CD14-positive monocyte (primary cell): ENCODE data around the gene ZDHHC14. TPM values are rescaled to one million over a fixed set of nuclear protein-coding genes. Genes with fewer than 3 reads are reported as not detected.

ENCODE experiments used
- DNase-seq, 3 donors: peaks; one replicate each; pipeline ENCODE4 v3.0.0-alpha.2; 2011 to 2022
- H2AFZ ChIP-seq: 2 replicates; pipeline ENCODE4 v1.6.0; 2012; ENCODE audit warnings: mild to moderate bottlenecking, low read depth, low read length, inconsistent platforms; ENCODE audit not compliant: insufficient read depth, poor library complexity, severe bottlenecking
- H3K27ac ChIP-seq, 2 donors: 1 replicate in 1 of 2; 2 replicates in 1 of 2; pipeline ENCODE4 v1.5.1; 2012 to 2013; ENCODE audit warnings: low read length in 2 of 2, control low read depth in 1 of 2, inconsistent platforms in 1 of 2, low read depth in 1 of 2, mild to moderate bottlenecking in 1 of 2
- H3K27me3 ChIP-seq, 2 donors: one replicate each; pipeline versions ENCODE4 v1.6.0 to v1.6.1; 2011 to 2013; ENCODE audit warnings: low read length in 2 of 2; ENCODE audit not compliant: control insufficient read depth in 2 of 2, insufficient read depth in 2 of 2
- H3K36me3 ChIP-seq, 2 donors: replicated peaks in 1 of 2; 1 replicate in 1 of 2; 2 replicates in 1 of 2; pipeline versions ENCODE4 v1.5.1 to v1.6.1; 2012 to 2013; ENCODE audit warnings: low read length in 2 of 2, control low read depth in 1 of 2, inconsistent platforms in 1 of 2, mild to moderate bottlenecking in 1 of 2; ENCODE audit not compliant: insufficient read depth in 2 of 2, control insufficient read depth in 1 of 2
- H3K4me1 ChIP-seq, 2 donors: 1 replicate in 1 of 2; 2 replicates in 1 of 2; pipeline versions ENCODE4 v1.5.1 to v1.6.1; 2012 to 2013; ENCODE audit warnings: low read length in 2 of 2, control low read depth in 1 of 2, inconsistent platforms in 1 of 2, mild to moderate bottlenecking in 1 of 2, moderate library complexity in 1 of 2; ENCODE audit not compliant: insufficient read depth in 2 of 2, control insufficient read depth in 1 of 2
- H3K4me2 ChIP-seq: replicated peaks from 2 replicates; pipeline ENCODE3; 2012; ENCODE audit warnings: low read length, moderate library complexity, mild to moderate bottlenecking; ENCODE audit not compliant: poor library complexity, severe bottlenecking; ENCODE audit errors: extremely low read depth
- H3K4me3 ChIP-seq, 3 experiments: fragments of 200-600 bp in 1 of 3; sonication (generic) in 1 of 3; replicated peaks in 1 of 3; 1 replicate in 2 of 3; 2 replicates in 1 of 3; pipeline ENCODE4 v1.5.1; 2011 to 2013; ENCODE audit warnings: low read length in 3 of 3, mild to moderate bottlenecking in 3 of 3, control low read depth in 2 of 3, low read depth in 2 of 3, inconsistent platforms in 1 of 3, moderate library complexity in 1 of 3
- H3K79me2 ChIP-seq: 2 replicates; pipeline ENCODE4 v1.6.0; 2012; ENCODE audit warnings: mild to moderate bottlenecking, control low read depth, inconsistent platforms, low read length, moderate library complexity; ENCODE audit not compliant: insufficient read depth
- H3K9ac ChIP-seq: 2 replicates; pipeline ENCODE4 v1.6.0; 2017; ENCODE audit warnings: low read length, mild to moderate bottlenecking; ENCODE audit not compliant: insufficient read depth, poor library complexity, severe bottlenecking
- H3K9me3 ChIP-seq, 2 donors: replicated peaks in 1 of 2; 1 replicate in 1 of 2; 2 replicates in 1 of 2; pipeline versions ENCODE4 v1.5.1 to v1.6.1; 2012 to 2013; ENCODE audit warnings: low read length in 2 of 2, control low read depth in 1 of 2; ENCODE audit not compliant: control insufficient read depth in 1 of 2, insufficient read depth in 1 of 2
- H4K20me1 ChIP-seq: 2 replicates; pipeline ENCODE4 v1.6.0; 2012; ENCODE audit warnings: mild to moderate bottlenecking, low read length, control low read depth, moderate library complexity; ENCODE audit not compliant: insufficient read depth
- H3K27ac Mint-ChIP-seq, 7 donors: one replicate each; pipeline ENCODE4 v1.8.0; 2020; ENCODE audit warnings: mild to moderate bottlenecking in 7 of 7, mixed read lengths in 7 of 7, moderate library complexity in 6 of 7, inconsistent platforms in 2 of 7
- H3K27me3 Mint-ChIP-seq, 3 donors: one replicate each; pipeline ENCODE4 v1.8.0; 2021 to 2022; ENCODE audit warnings: low read depth in 3 of 3, mild to moderate bottlenecking in 3 of 3, mixed read lengths in 3 of 3, moderate library complexity in 3 of 3, inconsistent platforms in 1 of 3
- H3K36me3 Mint-ChIP-seq, 2 donors: one replicate each; pipeline ENCODE4 v1.8.0; 2020; ENCODE audit warnings: mixed read lengths in 2 of 2, inconsistent platforms in 1 of 2, mild to moderate bottlenecking in 1 of 2
- H3K4me1 Mint-ChIP-seq: one replicate; pipeline ENCODE4 v1.8.0; 2020; ENCODE audit warnings: mild to moderate bottlenecking, mixed read lengths
- H3K4me3 Mint-ChIP-seq, 2 donors: one replicate each; pipeline ENCODE4 v1.8.0; 2020; ENCODE audit warnings: mild to moderate bottlenecking in 2 of 2, mixed read lengths in 2 of 2, moderate library complexity in 1 of 2
- H3K9me3 Mint-ChIP-seq, 7 donors: one replicate each; pipeline ENCODE4 v1.8.0; 2020 to 2022; ENCODE audit warnings: mixed read lengths in 7 of 7, mild to moderate bottlenecking in 6 of 7, moderate library complexity in 6 of 7, inconsistent platforms in 2 of 7
- CTCF ChIP-seq: fragments of 200-600 bp; IDR thresholded peaks from one replicate; pipeline ENCODE4 v1.8.0; 2022; ENCODE audit warnings: antibody characterized with exemption, mild to moderate bottlenecking
- WGBS: methylation state at CpG from one replicate; pipeline ENCODE4 v1.1.5; 2013; ENCODE audit warnings: missing lambda C conversion rate; ENCODE audit not compliant: insufficient coverage; 5-methylcytosine and 5-hydroxymethylcytosine counted together
- intact Hi-C, 2 donors: fragments of 100-400 bp; cut with micrococcal nuclease; formaldehyde crosslinking; loops; one replicate each; pipeline versions ENCODE4 v1.15.0 to v1.15.1; 2023
- polyA plus RNA-seq, 3 donors: library from polyadenylated mRNA; depleted of rRNA in 1 of 3; unstranded in 2 of 3; stranded (reverse) in 1 of 3; fragments of 300-500 nt in 2 of 3; fragments of >200 nt in 1 of 3; fragmentation: Illumina TruSeq in 2 of 3; gene quantifications; 1 replicate in 2 of 3; 2 replicates in 1 of 3; pipeline ENCODE4 v1.2.3, GENCODE V29; 2012 to 2021

Gene ZDHHC14
- polyA plus RNA-seq, 3 donors: 0.30 to 1.7 (median 0.93) TPM

GRCh38 chr6:157396026-157396425, 15.0 kb downstream of the ZDHHC14 start:
- Histone ChIP-seq H3K27ac (no peak overlapping the region), H3K4me3 (no peak overlapping the region), H3K27me3 (no peaks in the 10 kb centered on the region), H4K20me1 (no peaks in the 10 kb centered on the region), H3K79me2 (no peaks in the 10 kb centered on the region), H3K9ac (no peak overlapping the region), H3K36me3 (no peaks in the 10 kb centered on the region), H2AFZ (no peak overlapping the region), H3K9me3 (peaks cover 3% of the 10 kb centered on the region in 2 donors), H3K4me1 (peaks cover 15 to 16% of the 10 kb centered on the region in 2 donors), H3K4me2 (no peak overlapping the region)
- no peak for DNase-seq
- WGBS: 92% methylated on average over 2 of the region's 3 CpGs
- H3K9me3 Mint-ChIP-seq: peaks cover 0 to 4% (median 3%) of the 10 kb centered on the region in 7 donors
- peaks cover 0 to 2% (median 0%) of the 10 kb centered on the region in 3 donors for H3K27me3 Mint-ChIP-seq
- intact Hi-C loops: no loop called here
- no peak overlapping the region for H3K4me3 Mint-ChIP-seq
- peaks cover 18% of the 10 kb centered on the region for H3K4me1 Mint-ChIP-seq
- no peak for TF ChIP-seq CTCF
- no peak overlapping the region for H3K27ac Mint-ChIP-seq
- H3K36me3 Mint-ChIP-seq: peaks cover 0 to 4% of the 10 kb centered on the region in 2 donors

- no peaks in the 10 kb centered on the region for H3K27me3 ChIP-seq
- no peak for DNase-seq
- H3K79me2 ChIP-seq: no peaks in the 10 kb centered on the region
- H2AFZ ChIP-seq: no peak overlapping the region
- WGBS: 100% methylated on average over 3 of the region's 9 CpGs
- TF ChIP-seq CTCF: no peak
- Mint-ChIP-seq H3K4me1 (peaks cover 18% of the 10 kb centered on the region), H3K27me3 (peaks cover 0 to 2% (median 0%) of the 10 kb centered on the region in 3 donors), H3K9me3 (no peaks in the 10 kb centered on the region), H3K4me3 (no peak overlapping the region), H3K36me3 (peaks cover 0 to 4% of the 10 kb centered on the region in 2 donors), H3K27ac (peak overlapping the region in 1 of 7 donors; percentile 57)
- H3K27ac ChIP-seq: no peak overlapping the region
- intact Hi-C loops: no loop called here
- no peaks in the 10 kb centered on the region for H4K20me1 ChIP-seq
- no peak overlapping the region for H3K9ac ChIP-seq
- peaks cover 15 to 16% of the 10 kb centered on the region in 2 donors for H3K4me1 ChIP-seq
- H3K4me2 ChIP-seq: no peak overlapping the region
- no peaks in the 10 kb centered on the region for H3K9me3 ChIP-seq
- H3K36me3 ChIP-seq: no peaks in the 10 kb centered on the region
- H3K4me3 ChIP-seq: no peak overlapping the region
Measured at GRCh38 chr6:157397660-157398059, 16.7 kb downstream of the ZDHHC14 start.
